SK-N-SH (cell line): ENCODE results near the gene UPP1.

Experiments
- CTCF ChIP-seq: fragments of 200-600 bp; sonication (generic); IDR thresholded peaks from 2 replicates; pipeline ENCODE4 v1.6.1; 2017; ENCODE audit warnings: antibody characterized with exemption, mild to moderate bottlenecking, moderate library complexity
- EP300 ChIP-seq, 2 experiments: IDR thresholded peaks; 2 replicates each; pipeline versions ENCODE4 v1.4.0 to v1.6.1; 2012; ENCODE audit warnings: borderline replicate concordance in 1 of 2, low read depth in 1 of 2, low read length in 1 of 2
- EZH2phosphoT487 ChIP-seq: fragments of 200-600 bp; sonication (generic); IDR thresholded peaks from 2 replicates; pipeline ENCODE4 v1.6.1; 2017; ENCODE audit warnings: low read depth, mixed run types, mild to moderate bottlenecking, antibody characterized with exemption, moderate library complexity, borderline replicate concordance
- GABPA ChIP-seq: IDR thresholded peaks from 2 replicates; pipeline ENCODE4 v1.4.0; 2012; ENCODE audit warnings: low read depth, mild to moderate bottlenecking
- GATA2 ChIP-seq: sonication (generic); formaldehyde crosslinking; IDR thresholded peaks from 2 replicates; pipeline ENCODE4 v1.5.0; 2020; ENCODE audit warnings: mild to moderate bottlenecking, missing genetic modification reagents
- NRF1 ChIP-seq: IDR thresholded peaks from 2 replicates; pipeline ENCODE4 v1.6.1; 2012; ENCODE audit warnings: low read depth, mild to moderate bottlenecking, low read length
- PBX3 ChIP-seq: IDR thresholded peaks from 2 replicates; pipeline ENCODE4; 2012
- POLR2AphosphoS5 ChIP-seq: IDR thresholded peaks from 2 replicates; pipeline ENCODE4 v1.6.1; 2012; ENCODE audit warnings: low read depth, low read length
- RAD21 ChIP-seq: IDR thresholded peaks from 2 replicates; pipeline ENCODE4 v1.6.1; 2012; ENCODE audit warnings: mild to moderate bottlenecking, low read length
- SMC3 ChIP-seq: IDR thresholded peaks from 2 replicates; pipeline ENCODE4 v1.6.1; 2012; ENCODE audit warnings: low read depth, low read length, improper control_type of control experiment

GRCh38 chr7:48130658-48131108 lies 41.6 kb downstream of the UPP1 start:
- TF ChIP-seq NRF1 = no peak
- TF ChIP-seq GABPA = no peak
- TF ChIP-seq SMC3 = no peak
- TF ChIP-seq CTCF = no peak
- TF ChIP-seq EP300 (IDR thresholded peaks at IDR 0.05; ENCODE audit: borderline replicate concordance in 1 of 2, low read depth in 1 of 2, low read length in 1 of 2) = no peak
- no peak for TF ChIP-seq RAD21
- TF ChIP-seq PBX3 = no peak
- no peak for TF ChIP-seq EZH2phosphoT487
- TF ChIP-seq POLR2AphosphoS5 = no peak
- TF ChIP-seq GATA2 (CRISPR knock-in tag) = no peak
